GM19372 (cell line): Measurements from ENCODE around the gene DRAM1.

Source experiments
- ATAC-seq: cut with Tn5 transposase; IDR thresholded peaks from one replicate; pipeline ENCODE4 v1.9.1; 2021; ENCODE audit warnings: mild to moderate bottlenecking, low read depth, moderate library complexity; ENCODE audit not compliant: unreplicated experiment

Gene DRAM1

DNA sequence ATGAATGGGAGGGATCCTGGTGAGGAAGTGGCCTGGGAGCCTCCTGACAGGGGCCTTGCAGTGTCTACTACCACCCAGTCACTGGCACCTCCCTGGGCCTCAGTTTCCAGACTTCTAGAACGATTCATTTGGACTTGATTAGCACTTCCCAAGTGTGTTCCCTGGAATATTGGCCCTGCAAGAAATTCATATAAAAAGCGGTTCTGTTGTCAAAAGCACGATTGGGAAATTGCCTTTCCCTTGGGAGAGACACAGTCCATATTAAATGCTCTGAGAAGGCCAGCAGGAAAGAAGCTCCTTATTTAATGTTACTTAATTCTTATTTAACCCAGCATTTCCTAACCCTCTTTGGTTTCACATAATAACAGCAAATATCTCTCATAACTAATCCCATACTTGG is 61.9 kb downstream of the DRAM1 start:
- ATAC-seq = no peak

DNA sequence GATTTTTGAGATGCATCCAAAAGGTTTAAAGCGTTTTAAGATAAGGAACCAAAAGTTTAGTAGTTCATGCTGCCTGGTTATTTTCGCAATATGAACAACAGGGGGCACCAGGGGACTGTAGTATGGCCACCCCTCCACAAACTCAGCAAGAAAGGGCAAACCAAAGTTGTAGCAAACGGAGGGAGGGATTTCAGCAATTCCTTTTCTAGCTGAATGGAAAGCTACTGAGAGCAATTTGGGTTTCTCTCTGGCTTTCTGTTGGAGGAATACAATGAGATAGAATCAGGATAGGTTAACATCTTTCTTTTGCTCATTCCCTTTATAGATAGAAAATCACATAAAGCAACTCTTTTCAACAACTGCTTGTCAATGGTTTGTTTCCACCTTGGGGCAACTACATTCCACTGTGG is 62.5 kb downstream of the DRAM1 start:
- ATAC-seq = no peak

DNA sequence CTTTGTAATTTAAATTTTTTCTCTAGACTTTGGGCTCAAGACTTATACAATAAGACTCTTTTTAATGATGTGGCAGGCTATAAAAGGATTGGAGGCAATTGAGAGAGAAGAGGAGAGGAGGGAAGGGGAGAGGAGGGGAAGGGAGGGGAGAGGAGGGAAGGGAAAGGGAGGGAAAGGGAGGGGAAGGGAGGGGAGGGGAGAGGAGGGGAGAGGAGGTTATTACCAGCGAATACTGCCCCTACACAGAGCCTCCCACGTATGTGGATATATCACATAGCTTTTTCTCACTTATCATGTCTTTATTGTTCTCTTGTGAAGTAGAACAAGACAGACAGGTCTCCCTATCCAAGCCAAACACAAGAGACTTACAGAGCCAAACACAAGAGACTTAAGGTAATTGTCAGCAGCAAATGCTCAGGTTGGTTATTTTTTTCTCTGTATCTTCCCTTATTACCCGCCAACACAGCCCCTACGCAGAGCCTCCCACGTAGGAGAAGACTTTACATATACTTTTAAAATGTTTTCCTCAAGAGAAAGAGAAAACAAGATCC is 63.1 kb downstream of the DRAM1 start:
- no peak for ATAC-seq

DNA sequence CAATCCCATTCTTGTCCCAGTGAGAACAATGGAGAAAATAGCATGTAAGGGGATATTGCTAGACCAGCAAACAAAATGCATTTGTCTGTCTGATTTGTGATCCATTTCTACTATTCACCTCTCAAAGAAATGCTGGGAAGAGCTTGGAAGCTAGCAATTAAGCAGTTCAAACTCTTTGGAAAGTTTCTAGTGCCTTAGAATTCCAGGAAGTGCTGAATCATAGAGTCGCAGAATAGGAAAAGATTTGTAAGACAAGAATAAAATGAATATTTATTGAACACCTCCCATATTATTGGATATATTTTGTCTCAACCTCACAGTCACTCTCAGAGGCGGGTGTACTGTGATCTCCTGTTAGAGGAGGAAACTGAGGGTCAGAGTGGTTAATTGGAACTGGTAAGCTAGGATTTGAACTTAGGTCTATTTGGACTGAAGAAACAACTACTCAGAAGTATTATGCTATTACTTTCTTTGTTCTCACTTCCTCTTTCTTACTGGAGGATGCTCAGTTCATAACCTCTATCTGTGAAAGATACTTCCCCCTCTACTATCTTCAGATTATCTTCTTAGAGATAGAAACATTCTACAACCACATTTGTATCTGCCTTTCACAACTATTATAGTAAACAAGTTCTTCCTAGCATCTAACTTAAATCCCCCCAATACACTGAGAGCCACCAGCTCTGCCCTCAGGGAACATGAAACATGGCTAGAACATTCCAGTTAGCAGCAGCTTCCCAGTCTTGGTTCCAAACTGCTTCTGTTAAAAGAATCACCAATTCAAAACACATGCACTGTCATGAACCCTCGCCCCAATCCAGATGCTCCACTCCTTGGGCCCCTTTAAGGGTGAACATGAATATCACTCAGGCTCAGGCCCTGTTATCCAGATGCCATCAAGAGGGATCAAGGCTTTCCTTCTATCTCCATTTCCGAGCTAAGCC is 64.2 kb downstream of the DRAM1 start:
- peak; percentile 80 for ATAC-seq

DNA sequence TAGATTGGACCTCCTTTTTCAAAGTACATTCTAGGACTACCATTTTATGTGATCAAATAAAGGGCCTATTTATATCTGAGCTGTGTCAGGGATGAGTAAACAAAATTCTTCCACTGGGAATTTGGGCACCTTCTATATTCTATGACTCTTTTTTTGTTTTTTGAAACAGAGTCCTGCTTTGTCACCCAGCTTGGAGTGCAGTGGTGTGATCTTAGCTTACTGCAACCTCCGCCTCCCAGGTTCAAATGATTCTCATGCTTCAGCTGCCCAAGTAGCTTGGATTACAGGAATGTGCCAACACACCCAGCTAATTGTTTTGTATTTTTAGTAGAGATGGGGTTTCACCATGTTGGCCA is 64.8 kb downstream of the DRAM1 start:
- ATAC-seq = no peak

DNA sequence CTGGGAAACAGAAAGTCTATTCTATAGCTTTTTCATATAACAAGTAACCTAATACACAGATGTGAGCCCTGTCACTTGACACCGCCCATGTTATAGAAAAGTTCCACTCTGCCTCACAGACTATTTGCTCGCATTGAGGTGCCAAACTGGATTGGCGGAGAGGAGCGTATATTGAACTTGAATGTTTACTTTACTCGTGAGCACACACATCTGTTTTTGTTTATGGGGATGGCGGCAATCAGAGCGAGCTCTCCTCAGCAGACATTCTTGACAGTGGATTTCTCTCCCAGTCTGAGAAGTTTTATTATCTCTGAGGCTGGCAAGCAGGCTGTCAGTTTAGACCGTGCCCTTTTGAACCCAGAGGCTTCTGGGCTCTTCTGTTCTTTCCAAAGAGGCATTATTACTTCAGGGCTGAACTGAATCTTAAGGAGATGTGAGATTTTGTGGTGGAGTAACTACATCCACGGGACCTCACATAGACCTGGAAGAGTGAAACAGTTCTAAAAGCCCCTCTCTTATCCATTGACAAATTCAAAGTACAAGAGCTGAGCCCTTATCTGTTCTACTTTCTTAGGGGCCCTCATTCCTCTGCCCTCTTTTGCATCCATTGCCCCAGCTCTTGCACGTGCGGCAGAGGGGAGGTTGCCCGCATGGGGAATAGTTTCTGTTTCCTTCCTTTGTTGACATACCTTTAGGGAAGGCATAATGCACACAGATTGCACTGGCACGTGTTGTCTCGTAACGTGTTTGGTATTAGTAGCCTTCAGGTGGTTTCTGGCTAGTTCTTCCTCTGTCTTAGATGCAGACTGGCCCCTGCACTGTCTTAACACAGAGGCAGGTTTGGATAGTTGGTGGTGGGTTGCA is 68.2 kb downstream of the DRAM1 start:
- ATAC-seq = no peak

DNA sequence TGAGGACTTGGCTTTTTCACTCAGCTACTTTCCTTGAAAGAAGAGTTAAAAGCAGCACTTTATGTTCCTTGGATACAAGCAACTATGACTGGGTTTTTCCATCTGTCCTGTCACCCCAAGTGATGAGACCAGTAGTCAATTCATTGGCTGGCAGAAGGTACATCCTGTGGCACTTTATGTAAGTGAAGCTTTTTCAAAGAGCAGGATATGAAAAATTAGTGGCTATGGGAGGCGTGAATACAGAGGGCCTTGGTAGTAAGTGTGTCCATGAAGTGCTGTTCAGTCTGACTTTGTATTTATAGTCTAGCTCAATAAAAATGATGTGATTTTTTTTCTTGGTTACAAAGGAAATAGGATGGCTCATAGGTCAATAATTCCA is 68.8 kb downstream of the DRAM1 start:
- no peak for ATAC-seq

DNA sequence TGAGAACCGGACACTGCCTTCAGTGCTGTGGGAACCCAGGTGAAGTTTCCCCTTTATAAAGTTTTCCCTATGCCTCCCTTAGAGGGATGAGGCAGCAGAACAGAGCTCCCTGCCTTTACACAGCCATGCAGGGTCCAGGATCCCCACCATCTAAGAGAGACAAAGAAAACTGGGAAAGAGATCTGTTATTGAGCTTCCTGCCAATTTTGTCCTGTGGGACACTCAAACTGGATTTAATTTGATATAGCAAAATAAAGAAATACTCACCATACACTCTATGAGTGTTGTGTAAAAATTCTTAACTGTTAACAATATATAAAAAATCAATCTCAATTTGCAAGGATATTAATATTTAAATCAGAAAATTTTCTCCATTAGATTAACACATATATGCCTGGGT is 69.9 kb downstream of the DRAM1 start:
- no peak for ATAC-seq

DNA sequence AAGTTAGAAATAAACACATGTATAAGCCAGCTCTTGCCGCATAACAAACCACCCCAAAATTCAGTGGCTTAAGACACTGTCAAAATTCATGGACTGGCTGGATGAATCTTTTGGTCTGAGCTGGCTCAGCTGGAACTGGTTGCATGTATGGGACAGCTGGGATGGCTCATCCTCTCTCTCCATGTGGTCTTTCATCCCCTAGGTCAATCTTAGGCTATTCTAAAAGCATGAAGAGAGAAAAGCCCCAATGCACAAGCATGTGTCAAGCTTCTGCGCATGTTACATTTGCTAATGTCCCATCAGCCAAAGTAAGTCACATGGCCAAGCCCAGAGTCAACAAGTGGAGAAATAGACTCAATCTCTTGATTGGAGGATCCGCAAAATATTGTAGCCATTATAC is 71.0 kb downstream of the DRAM1 start:
- ATAC-seq = no peak

DNA sequence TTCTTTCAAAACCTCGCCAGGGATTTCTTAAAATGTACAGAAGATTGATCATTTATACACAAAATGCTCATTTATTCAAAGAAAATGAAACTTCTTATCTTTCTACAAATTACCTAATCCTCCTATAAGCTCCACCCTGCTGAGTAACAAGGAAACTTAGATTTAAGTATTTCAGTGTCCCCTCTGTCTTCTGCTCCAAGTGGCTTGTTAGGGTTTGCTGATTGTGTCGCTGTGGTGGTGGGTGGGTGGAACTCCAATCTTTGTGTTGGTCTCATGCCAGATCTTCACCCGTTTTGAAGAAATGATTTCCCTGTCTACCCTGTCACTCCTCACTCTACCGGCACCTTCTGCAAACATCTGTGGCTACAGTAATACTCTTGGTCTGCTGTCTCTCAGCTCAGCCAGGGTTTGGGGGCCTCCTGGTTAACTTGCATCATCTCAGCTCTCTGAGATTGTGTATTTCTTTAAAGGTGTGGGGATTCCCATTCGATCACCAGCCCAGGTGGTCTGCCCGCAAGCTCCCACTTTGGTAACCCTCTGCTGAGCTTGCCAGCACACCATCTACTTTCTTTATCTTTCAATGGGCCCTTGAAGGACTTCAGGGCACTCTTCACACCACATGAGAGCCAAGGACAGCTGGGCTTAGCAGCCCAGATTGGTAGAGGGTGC is 73.8 kb downstream of the DRAM1 start:
- ATAC-seq = no peak

DNA sequence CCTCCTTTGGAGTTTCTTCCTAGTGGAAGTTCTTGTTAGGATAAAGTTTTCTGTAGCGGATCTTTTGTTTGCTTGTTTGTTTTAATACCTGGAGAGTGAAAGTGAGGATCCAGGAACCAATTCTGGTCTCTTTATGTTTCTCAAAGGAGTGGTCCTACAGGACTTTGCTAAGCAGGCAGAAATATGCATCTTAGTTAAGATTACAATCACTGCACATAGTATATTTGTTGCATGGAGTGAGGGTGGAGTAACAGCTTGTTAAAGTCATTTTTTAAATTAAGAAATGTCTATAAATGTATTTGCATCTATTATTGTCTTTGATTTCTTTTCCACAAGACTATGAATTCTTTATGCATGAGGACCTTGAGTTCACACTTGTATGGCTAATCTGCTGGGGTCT is 76.7 kb downstream of the DRAM1 start:
- ATAC-seq = no peak

DNA sequence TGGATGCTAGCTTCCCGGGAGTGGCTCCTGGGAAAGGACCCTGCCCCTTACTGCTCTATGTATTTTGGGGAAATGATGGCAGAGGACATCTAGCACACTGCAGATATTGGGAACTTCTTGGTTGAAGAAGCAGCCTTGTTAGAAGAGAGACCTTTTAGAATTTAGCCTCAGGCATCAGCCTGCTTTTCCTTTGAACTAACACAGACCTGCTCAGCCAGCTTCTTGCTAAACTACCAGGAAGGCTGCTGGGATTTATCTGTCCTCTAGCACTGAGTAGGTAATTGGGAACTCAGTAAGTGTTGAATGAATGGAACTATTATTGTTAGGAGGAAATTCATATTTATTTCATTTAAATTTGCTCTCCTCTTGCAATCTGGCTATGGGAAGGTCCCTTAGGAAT is 77.3 kb downstream of the DRAM1 start:
- ATAC-seq = no peak

DNA sequence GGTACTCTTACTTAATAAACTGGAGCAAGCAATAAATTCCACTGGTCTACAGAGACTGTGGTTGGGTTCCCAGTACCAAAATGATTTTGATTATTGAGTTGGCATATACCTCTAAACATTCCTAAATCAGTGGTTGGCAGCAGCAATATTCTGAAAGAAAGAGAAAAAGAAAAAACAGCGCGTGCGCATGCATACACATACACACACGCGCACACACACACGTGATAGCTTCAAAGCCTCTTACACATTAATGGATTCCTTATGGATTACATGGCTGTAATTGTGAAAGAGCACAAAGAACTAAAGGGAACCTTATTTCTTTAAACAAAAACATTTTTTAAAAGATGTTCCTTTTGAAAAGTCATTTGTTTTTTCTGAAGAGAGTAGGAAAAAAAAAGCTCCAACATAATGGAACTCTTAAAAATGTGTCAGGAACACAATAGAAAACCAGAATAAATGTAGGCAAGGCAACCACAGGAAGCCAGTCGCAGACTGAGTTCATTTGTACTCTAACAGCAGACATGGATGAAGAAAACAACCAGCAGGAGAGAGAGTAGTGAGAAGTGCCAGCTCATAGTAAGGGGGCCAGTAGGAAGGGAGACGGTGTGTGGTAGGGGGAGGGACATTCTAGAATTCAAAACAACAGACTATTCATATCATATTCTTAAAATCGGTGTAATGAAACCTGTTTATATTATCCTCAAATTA is 80.0 kb downstream of the DRAM1 start:
- no peak for ATAC-seq

DNA sequence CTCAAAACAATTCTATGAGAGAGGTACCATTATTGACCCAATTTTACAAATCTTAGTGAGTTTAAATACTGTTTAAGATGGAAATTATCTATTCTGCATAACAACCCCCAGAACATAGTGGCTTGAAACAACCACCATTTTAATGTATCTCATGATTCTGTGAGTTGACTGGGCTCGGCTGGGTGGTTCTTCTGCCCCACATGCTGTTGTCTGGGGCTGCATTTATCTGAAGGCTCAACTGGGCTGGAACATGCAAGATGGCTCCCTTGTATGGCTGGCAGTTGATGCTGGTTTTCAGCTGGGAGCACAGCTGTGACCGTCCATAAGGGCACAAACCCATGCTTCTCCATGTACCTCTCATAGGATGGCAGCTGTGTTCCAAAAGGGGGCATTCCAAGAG is 82.2 kb downstream of the DRAM1 start:
- ATAC-seq = no peak

DNA sequence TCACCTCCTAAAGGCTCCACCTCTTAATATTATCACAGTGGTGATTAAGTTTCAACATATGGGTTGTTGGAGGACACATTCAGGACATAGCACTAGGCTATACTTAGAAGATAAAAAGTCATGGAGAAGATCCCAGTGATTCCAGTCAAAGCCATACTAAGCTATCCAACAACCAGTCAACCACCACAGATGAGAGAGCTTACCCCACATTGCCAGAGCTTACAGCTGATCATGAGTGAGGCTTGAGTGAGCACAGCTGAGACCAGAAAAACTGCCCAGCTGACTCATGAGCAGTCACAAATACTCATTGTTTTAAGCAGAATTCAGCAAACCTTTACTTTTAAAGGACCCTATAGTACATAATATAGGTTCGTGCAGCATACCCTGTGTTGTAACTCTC is 85.1 kb downstream of the DRAM1 start:
- ATAC-seq = no peak

DNA sequence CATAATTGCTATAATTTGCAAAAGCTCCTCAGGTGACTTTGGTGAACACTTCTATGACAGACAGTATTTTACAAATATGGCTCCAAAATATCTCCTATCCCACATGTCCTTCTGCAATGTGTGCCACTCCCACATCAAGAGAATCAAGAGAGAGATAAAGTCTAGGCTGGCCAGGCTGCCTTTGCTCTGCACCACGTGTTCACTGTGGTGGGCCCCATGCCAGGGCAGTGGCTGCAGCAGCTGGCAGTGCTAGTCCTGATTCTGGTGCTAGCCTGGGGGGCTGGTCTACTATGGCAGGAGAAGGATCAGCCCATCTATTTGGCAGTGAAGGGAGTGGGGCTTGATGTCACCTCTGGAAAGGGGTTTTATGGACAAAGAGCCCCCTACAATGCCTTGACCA is 86.3 kb downstream of the DRAM1 start:
- no peak for ATAC-seq

DNA sequence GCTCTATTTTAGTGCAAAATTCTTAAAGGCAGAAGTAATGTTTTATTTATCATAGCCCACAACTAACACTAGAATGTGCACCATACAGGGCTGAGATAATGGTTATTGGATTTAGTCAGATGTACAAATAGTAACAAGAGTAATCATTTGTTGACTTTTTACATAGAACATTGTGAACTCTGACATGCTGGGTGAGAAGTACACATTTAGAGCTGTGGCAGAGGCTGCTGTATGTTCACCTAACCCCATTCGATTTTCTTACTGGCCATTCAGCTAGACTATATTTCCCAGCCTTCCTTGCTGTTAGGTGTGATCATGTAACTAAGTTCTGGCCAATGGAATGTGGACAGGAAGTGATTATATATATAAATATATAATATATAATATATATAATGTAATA is 89.1 kb downstream of the DRAM1 start:
- no peak for ATAC-seq

DNA sequence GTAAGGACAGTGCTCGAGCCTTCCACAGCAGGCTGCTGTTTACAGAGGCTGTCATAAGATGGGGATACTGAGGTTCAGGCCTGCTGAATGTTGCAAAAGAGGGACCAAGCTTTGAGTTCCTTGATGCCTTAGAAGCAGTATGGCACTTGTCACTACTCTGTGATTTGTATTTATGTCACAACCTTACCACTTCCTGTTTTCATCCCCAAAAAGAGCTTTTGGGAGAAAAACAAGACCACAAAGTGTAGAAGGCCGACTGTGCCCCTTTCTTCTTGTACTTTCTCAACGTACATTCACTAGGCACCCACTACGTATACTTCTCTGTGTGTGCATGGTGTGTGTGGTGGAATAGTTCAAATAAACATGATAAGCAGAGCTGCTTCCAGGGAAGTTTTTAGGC is 90.1 kb downstream of the DRAM1 start:
- no peak for ATAC-seq

DNA sequence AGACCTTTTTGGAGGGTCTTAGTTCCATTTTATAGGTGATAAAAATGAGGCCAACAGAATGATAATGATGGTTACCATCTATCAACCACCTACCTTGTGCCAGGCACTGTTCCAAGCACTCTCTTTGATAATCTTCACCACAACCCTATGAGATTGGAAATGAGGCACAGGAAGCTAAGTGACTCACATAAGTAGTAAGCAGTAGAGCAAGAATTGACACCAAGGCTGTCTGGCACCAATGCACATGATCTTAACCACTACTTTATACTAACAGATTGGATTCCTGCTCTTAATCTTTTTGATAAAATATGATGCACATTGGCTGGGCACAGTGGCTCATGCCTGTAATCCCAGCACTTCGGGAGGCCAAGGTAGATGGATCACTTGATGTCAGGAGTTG is 91.4 kb downstream of the DRAM1 start:
- no peak for ATAC-seq
